Lung (tissue), 12 donors: ENCODE data around the gene CCND1. TPM values are rescaled to one million over a fixed set of nuclear protein-coding genes. Genes with fewer than 3 reads are reported as not detected.

Source experiments
- ATAC-seq: fragments of 200-7000 bp; cut with Tn5 transposase; one replicate; pipeline ENCODE4 v1.9.1; 2020; ENCODE audit warnings: moderate number of reproducible peaks; ENCODE audit not compliant: insufficient read depth, low FRiP score
- DNase-seq, 3 donors: peaks; one replicate each; pipeline ENCODE4 v3.0.0-alpha.2; 2013 to 2017
- H3K27ac ChIP-seq, 2 donors: one replicate each; pipeline ENCODE4 v1.5.1; 2013; ENCODE audit warnings: mild to moderate bottlenecking in 2 of 2, moderate library complexity in 2 of 2, control low read depth in 1 of 2, inconsistent platforms in 1 of 2, low read depth in 1 of 2, low read length in 1 of 2
- H3K27me3 ChIP-seq, 3 donors: one replicate each; pipeline ENCODE4 v1.5.1; 2013; ENCODE audit warnings: low read length in 2 of 3; ENCODE audit not compliant: control insufficient read depth in 3 of 3, insufficient read depth in 3 of 3
- H3K36me3 ChIP-seq, 4 donors: one replicate each; pipeline ENCODE4 v1.5.1; 2013; ENCODE audit warnings: low read length in 4 of 4, mild to moderate bottlenecking in 1 of 4, moderate library complexity in 1 of 4; ENCODE audit not compliant: control insufficient read depth in 4 of 4, insufficient read depth in 4 of 4
- H3K4me1 ChIP-seq, 5 donors: one replicate each; pipeline ENCODE4 v1.5.1; 2013; ENCODE audit warnings: low read length in 5 of 5, mild to moderate bottlenecking in 2 of 5, moderate library complexity in 1 of 5; ENCODE audit not compliant: control insufficient read depth in 5 of 5, insufficient read depth in 5 of 5
- H3K4me3 ChIP-seq: one replicate; pipeline ENCODE4 v1.5.1; 2013; ENCODE audit warnings: mild to moderate bottlenecking, control low read depth, moderate library complexity
- H3K9ac ChIP-seq, 2 donors: one replicate each; pipeline ENCODE4 v1.5.1; 2013; ENCODE audit warnings: low read length in 2 of 2, control low read depth in 1 of 2; ENCODE audit not compliant: insufficient read depth in 1 of 2
- H3K9me3 ChIP-seq, 4 donors: one replicate each; pipeline ENCODE4 v1.5.1; 2013; ENCODE audit warnings: low read length in 3 of 4, mild to moderate bottlenecking in 1 of 4, moderate library complexity in 1 of 4; ENCODE audit not compliant: control insufficient read depth in 4 of 4, insufficient read depth in 3 of 4
- CTCF ChIP-seq: IDR thresholded peaks from 2 replicates; pipeline ENCODE4 v1.5.1; 2012; ENCODE audit warnings: mild to moderate bottlenecking; ENCODE audit errors: control extremely low read depth, extremely low read depth
- WGBS, 2 donors: extraction: QIAGEN DNeasy Blood & Tissue Kit; methylation state at CpG; one replicate each; pipeline ENCODE4 v1.1.7; 2013; 5-methylcytosine and 5-hydroxymethylcytosine counted together
- polyA plus RNA-seq, 2 donors: library from polyadenylated mRNA; stranded (reverse); fragments of 200-250 nt; gene quantifications; one replicate each; pipeline ENCODE4 v1.2.1, GENCODE V29; 2013
- total RNA-seq, 2 donors: library from RNA; depleted of rRNA in 1 of 2; stranded (reverse); fragments of >200 nt in 1 of 2; gene quantifications; one replicate each; pipeline ENCODE4 v1.2.1, GENCODE V29; 2014 to 2021
- donor health status: control.
- donor health status: control.
- donor health status: Bipolar disorder and iron deficiency.
- donor health status: healthy.
- donor health status: DM: yes; HTN: yes; CAD: no.

Gene CCND1
- total and polyA plus RNA-seq, 4 donors, result 32.1 to 190 (median 84.3) TPM

GRCh38 chr11:69702239-69702691, 61.3 kb downstream of the CCND1 start:
- Histone ChIP-seq H3K36me3 (no peaks in the 10 kb centered on the region), H3K4me3 (no peak overlapping the region), H3K9me3 (no peaks in the 10 kb centered on the region), H3K4me1 (peaks cover 0 to 23% (median 9%) of the 10 kb centered on the region in 5 donors), H3K9ac (no peak overlapping the region), H3K27ac (no peak overlapping the region), H3K27me3 (peaks cover 27 to 44% (median 40%) of the 10 kb centered on the region in 3 donors)
- DNase-seq (peak; percentile 25 to 51 (median 50)), ATAC-seq (no peak)
- TF ChIP-seq CTCF, result no peak
- WGBS, 2 donors, result 3 to 4% methylated on average over 30 to 35 of the region's 35 CpGs

- Histone ChIP-seq H3K36me3 (no peaks in the 10 kb centered on the region), H3K4me1 (peaks cover 0 to 23% (median 9%) of the 10 kb centered on the region in 5 donors), H3K9me3 (no peaks in the 10 kb centered on the region), H3K4me3 (no peak overlapping the region), H3K27ac (no peak overlapping the region), H3K27me3 (peaks cover 27 to 47% (median 42%) of the 10 kb centered on the region in 3 donors), H3K9ac (no peak overlapping the region)
- no peak for TF ChIP-seq CTCF
- ATAC-seq (no peak), DNase-seq (peak in 1 of 3 donors; percentile 20)
- WGBS, 2 donors, result 6 to 7% methylated on average over 45 of the region's 45 CpGs
These were observed 62.0 kb downstream of the CCND1 start for GRCh38 chr11:69702769-69703452.

- no peak overlapping the region for H3K4me3 ChIP-seq
- 1 to 2% methylated on average over 20 to 34 of the region's 34 CpGs for WGBS, 2 donors
- ATAC-seq (no peak), DNase-seq (no peak)
- no peak overlapping the region for H3K9ac ChIP-seq
- H3K9me3 ChIP-seq, result no peaks in the 10 kb centered on the region
- no peaks in the 10 kb centered on the region for H3K36me3 ChIP-seq
- H3K4me1 ChIP-seq, result peaks cover 0 to 23% (median 9%) of the 10 kb centered on the region in 5 donors
- no peak for TF ChIP-seq CTCF
- no peak overlapping the region for H3K27ac ChIP-seq
- peaks cover 27 to 49% (median 42%) of the 10 kb centered on the region in 3 donors for H3K27me3 ChIP-seq
These were observed 62.5 kb downstream of the CCND1 start for GRCh38 chr11:69703453-69703767.

Other genes starting within 250 kb of the CCND1 start
- gene LINC01488, start 159.5 kb upstream of the CCND1 start, total RNA-seq, result not detected
- not detected for gene LINC01488, start 159.5 kb upstream of the CCND1 start, polyA plus RNA-seq
- gene LTO1, start 34.2 kb downstream of the CCND1 start, total RNA-seq, result 10 to 100 TPM; 12.4 to 25.9 TPM
- 10 to 100 TPM; 12.8 to 27.5 TPM for gene LTO1, start 34.2 kb downstream of the CCND1 start, polyA plus RNA-seq
- under 1 TPM in 1 of 2 donors, not detected in 1; 0.09 TPM for gene FGF19, start 62.9 kb downstream of the CCND1 start, total RNA-seq
- not detected for gene FGF19, start 62.9 kb downstream of the CCND1 start, polyA plus RNA-seq
- gene FGF4, start 134.2 kb downstream of the CCND1 start, total RNA-seq, result not detected
- not detected for gene FGF4, start 134.2 kb downstream of the CCND1 start, polyA plus RNA-seq
- gene FGF3, start 178.3 kb downstream of the CCND1 start, total RNA-seq, result not detected
- gene FGF3, start 178.3 kb downstream of the CCND1 start, polyA plus RNA-seq, result not detected